IPS DF 4.7 (cell line): ENCODE results near the gene MAGEA1.
"Not testable (repeated sequence)": the region's sequence is repeated elsewhere in the genome, so short reads cannot be mapped to it uniquely, and the experiment has no call there.

Source experiments
- DNase-seq: peaks from one replicate; pipeline ENCODE4 v3.0.0-alpha.2; 2013; ENCODE audit warnings: low spot score; ENCODE audit errors: extremely low read depth

The MAGEA1 gene, protein sequence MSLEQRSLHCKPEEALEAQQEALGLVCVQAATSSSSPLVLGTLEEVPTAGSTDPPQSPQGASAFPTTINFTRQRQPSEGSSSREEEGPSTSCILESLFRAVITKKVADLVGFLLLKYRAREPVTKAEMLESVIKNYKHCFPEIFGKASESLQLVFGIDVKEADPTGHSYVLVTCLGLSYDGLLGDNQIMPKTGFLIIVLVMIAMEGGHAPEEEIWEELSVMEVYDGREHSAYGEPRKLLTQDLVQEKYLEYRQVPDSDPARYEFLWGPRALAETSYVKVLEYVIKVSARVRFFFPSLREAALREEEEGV

DNA sequence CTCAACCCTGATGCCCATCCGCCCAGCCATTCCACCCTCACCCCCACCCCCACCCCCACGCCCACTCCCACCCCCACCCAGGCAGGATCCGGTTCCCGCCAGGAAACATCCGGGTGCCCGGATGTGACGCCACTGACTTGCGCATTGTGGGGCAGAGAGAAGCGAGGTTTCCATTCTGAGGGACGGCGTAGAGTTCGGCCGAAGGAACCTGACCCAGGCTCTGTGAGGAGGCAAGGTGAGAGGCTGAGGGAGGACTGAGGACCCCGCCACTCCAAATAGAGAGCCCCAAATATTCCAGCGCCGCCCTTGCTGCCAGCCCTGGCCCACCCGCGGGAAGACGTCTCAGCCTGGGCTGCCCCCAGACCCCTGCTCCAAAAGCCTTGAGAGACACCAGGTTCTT, at the start of gene MAGEA1:
Gene MAGEA1 (plus strand): TSS at position 154 of the 400 bp plus-strand sequence. CDS start 3,106 bp downstream, outside the sequence.
- DNase-seq = no peak

DNA sequence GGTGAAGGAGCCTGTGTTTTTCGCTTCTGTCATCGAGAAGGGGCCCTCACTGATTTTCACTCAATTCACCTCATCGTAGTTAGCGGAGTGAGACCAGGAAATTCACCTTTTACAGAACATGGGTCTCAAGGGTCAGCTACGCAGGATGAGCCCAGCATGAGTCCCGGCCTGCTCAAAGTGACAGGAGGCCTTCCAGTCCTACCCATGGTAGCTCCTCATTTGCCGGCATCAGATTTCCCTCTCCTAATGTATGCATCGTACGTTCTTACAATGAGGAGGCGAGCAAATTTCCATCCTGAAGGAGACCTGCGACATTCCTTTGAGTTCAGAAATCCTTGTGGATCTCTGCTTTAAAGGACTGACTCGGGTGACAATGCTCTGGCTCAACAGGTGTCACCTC, 46.2 kb upstream of the MAGEA1 start:
- DNase-seq = not testable (repeated sequence)

DNA sequence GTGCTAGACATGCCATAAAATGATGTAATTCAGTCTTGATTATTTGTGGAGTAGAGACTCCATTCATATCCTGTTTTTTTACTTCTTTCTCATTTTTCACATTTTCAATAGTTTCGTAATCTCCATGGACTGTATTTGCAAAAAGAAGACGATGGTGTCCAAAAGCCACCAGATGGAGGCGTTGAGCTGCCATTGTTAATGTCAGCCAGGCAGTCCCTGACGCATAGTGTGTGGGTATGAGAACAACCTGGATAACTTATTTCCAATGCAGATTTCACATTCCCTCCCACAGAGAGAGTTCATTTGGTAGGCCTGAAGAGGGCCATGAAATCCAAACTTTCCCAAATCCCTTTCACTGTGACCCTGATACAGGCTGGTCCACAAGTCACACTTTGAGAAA, 40.0 kb upstream of the MAGEA1 start:
- not testable (repeated sequence) for DNase-seq

DNA sequence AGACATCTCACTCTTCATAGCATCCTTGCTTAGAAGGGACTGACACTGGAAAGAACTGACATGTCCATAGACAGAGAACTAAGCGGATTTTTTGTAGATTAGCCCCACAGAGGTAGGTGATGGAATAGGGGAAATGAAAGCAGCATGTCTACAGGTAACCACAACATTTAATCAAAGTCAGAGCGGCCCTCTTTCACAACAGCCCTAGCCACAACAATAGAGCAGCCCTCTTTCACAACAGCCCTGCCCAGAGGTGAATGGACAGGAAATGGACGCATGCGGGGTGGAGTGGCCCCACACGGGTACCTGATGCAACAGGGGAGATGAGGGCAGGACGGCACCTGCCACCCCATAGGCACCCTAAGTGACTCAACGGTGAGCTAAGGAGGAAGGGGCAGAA, 32.8 kb upstream of the MAGEA1 start:
- not testable (repeated sequence) for DNase-seq

DNA sequence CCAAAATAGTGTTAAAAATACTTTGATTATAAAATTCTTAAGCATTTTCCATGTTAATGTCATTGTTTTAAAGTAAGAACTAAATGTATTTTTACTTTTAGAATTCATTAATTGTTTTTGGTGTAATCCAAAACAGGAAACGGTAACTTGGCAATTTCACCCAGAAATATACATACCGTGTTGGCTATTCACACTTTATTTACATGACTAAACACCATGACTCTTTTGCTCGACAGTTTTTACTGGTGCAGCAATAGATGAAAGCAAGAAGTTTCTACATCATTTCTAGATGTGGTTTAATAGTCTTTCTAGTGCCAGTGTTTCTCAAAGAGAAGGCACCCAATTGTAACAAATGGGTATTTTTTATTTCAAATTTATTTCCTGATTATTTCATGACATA, 25.6 kb upstream of the MAGEA1 start:
- no peak for DNase-seq

DNA sequence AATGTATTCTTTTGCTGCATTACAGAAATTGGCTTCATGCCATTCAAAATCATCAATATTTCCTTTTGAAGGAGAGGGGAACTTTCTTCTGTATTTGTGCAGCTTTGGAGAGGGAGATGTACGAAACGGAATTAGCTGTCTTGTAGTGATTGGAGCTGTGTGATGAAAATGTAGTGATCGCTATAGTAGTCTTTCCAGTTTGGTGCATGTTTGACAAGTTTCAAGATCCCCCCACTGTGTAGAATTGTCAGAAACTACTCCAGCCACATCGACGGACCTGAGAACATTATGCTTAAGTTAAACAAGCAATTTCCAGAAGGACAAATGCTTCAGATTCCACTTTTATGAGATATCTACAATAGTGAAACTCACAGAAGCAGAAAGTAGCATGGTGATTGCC, 21.6 kb upstream of the MAGEA1 start:
- no peak for DNase-seq

DNA sequence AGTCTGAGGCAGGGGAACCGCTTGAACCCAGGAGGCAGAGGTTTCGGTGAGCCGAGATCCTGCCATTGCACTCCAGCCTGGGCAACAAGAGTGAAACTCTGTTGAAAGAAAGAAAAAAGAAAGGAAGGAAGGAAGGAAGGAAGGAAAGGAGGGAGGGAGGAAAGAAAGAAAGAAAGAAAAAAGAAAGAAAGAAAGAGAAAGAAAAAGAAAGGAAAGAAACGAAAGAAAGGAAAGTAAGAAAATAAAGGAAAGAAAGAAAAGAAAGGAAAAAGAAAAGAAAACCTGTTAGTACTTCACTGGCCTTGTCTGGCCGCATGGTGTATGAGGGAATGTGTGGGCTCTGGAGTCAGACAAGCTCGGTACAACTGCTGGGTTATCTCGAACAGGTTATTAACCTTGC, 20.8 kb upstream of the MAGEA1 start:
- no peak for DNase-seq

DNA sequence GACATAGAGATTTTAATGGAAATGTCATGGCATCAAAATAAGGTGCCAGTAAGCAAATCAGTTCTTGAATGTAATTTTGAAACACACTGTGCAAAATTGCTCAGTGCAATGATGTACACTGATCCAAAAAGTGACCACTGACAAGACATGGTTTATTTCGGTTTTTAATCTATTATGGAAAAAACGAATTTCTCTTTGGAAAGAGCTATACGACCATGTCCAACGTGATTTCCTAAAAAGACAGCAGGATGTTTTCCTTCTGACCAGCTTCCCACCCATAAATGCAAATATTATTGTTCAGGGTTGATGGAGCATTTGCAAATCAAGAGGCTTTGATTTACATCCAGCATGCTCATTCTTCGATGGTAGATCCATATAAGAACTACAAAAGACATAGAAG, 17.1 kb upstream of the MAGEA1 start:
- DNase-seq = no peak

DNA sequence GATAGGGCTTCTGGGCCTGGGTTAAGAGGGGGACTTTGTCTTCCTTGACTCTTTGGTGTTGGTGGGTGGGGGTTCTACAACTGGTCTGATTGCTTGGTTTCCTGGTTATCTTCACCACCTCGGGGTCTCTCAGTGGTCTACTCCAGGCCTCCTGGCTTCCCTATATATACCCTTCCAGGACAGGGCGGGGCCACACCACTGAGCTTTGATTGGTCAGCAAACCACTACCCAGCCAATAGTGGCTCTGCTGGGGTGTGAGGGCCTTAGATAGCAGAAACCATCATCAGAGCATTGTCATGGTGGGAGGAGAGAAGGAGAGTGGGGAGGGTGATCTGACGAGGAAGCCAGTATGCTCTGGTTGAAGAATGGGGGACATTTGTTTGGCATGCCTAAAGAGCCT, 14.4 kb upstream of the MAGEA1 start:
- DNase-seq = no peak

DNA sequence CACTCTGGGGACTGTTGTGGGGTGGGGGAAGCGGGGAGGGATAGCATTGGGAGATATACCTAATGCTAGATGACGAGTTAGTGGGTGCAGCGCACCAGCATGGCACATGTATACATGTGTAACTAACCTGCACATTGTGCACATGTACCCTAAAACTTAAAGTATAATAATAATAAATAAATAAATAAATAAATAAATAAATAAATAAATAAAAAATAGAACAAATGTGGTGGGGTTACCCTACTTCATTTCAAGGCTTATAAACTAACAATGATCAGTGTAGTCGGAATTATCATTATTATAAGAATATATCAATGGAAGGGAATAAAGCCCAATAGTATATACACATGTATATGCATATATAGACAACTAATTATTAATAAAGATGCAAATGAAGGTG, 10.7 kb upstream of the MAGEA1 start:
- DNase-seq = not testable (repeated sequence)

DNA sequence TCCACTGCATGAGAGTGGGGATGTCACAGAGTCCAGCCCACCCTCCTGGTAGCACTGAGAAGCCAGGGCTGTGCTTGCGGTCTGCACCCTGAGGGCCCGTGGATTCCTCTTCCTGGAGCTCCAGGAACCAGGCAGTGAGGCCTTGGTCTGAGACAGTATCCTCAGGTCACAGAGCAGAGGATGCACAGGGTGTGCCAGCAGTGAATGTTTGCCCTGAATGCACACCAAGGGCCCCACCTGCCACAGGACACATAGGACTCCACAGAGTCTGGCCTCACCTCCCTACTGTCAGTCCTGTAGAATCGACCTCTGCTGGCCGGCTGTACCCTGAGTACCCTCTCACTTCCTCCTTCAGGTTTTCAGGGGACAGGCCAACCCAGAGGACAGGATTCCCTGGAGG, 2.7 kb downstream of the MAGEA1 start:
- no peak for DNase-seq

DNA sequence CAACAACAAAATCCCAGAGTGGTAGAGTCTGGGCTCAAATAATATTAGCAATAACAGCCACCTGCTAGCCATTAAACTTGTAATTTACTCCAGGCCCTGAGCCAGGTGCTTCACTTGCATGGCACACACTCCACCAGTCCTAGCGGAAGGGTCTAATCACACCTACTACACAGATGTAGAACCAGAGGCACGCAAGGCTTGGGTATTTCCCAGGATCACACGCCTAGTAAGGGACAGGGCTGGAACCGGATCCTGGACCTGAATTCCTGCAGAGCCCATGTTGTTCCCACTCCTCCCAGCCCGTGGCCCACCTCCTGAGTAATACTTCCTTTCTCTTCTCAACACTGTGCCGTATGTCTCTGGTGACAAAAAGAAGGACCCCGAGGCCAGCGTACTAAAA, 5.7 kb downstream of the MAGEA1 start:
- DNase-seq = no peak

DNA sequence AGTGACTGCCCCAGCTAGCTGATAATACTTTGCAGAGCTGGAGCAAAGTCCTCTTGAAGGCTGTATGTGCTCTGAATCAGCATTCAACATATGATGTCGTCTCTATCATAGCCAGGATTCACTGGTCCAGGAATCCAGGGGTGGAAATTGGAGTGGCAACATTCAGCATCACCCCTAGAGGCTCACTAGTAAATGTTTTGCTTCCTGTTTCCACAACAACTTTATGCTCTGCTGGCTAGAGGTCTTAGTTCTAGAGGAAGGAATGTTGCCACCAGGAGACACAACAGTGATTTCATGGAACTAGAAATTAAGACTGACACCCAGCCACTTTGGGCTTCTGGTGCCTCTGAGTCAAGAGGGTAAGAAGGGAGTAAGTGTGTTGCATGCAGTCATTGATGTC, 11.3 kb downstream of the MAGEA1 start:
- no peak for DNase-seq

DNA sequence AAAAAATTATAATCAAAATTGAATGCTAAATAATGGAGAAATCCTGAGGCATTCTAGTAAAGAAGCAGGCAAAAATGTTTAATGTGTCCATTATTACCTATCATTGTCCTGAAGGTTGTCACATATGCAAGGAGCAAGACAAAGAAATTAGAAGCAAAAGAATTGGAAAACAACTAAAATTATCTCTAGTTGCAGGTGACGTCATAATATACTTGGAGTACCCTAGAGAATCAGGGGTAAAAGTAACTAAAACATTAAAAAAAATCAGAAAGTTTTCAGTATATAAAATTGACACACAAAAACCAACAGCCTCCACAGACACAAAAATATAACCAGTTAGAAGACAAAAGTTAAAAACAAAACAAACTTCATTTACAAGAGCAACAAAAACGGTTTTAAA, 21.4 kb downstream of the MAGEA1 start:
- DNase-seq = no peak

DNA sequence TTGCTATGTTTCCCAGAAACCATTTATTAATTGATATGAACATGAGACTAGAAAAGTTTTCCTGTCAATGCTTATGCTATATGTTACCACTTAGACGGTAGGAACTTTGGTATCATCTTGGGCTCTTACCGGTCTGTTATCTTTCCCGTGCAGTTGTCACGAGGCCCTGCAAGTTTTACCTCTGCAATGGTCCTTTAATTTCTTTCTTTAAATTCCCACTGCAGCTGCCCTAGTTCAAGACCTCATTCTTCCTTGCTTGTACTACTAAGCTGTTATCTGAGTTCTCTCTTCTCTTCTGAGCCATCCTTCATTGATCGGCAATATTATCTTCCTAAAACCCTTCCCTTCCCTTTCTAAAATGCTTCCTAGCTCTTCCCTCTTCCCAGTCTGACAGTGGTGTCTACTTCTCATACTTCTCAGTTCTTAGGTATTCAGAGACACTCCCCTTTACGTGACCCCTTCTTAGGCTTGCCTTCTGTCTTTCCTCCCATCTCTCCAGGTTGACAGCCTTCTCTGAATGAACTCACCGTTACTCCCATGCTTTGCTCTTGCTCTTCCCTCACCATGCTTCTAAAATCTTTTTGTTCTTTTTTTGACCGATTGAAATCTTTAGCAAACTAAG, 27.5 kb downstream of the MAGEA1 start:
- DNase-seq = no peak

DNA sequence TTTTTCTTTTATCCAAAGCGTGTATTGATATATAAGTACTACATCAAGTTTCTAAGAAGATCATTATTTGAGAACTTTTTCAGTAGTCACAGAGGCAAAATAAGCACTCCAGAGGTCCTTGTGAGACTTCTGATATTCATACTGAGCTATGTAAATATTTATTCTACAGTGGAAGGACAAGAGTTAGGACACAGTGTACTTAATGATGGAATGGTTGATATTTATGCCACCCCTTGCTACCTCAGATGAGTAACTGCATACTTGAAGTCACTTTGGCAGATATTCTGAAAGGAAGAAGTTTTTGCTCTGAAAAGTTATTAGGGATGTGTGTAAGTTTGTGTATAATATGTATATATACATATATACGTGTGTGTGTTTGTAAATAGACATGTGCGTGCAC, 30.3 kb downstream of the MAGEA1 start:
- no peak for DNase-seq

DNA sequence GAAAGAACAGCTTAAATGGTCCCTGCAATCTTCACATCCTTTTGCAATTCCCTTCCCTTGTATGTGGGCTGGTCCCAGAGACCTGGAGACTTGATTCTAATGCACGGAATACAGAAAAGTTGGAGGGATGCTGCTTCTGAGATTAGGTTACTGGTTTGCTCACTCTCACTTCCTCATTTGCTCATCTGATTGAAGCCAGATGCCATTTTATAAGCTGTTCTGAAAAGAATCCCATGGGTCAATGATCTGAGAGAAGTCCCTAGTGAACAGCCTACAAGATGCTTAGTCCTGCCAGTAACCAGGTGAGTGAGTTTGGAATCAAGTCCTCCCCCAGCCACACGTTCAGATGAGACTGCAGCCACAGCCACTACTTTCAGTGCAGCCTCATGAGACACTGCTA, 35.9 kb downstream of the MAGEA1 start:
- DNase-seq = no peak

DNA sequence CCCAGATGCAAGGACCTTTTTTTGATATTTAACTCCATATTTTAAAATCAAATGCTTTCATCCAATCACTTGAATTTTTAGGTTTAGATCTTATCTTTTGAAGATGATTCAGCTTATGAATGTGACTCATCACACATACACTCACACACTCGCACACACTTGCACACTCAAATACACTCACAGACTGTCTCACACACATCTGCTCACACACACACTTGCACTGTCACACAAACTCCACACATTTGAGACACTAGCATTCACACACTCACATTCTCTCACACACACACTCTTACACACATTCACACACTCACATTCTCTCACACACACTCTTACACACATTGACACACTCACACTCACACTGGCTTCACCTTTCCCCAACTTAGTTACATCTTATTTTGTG, 37.8 kb downstream of the MAGEA1 start:
- DNase-seq = no peak

DNA sequence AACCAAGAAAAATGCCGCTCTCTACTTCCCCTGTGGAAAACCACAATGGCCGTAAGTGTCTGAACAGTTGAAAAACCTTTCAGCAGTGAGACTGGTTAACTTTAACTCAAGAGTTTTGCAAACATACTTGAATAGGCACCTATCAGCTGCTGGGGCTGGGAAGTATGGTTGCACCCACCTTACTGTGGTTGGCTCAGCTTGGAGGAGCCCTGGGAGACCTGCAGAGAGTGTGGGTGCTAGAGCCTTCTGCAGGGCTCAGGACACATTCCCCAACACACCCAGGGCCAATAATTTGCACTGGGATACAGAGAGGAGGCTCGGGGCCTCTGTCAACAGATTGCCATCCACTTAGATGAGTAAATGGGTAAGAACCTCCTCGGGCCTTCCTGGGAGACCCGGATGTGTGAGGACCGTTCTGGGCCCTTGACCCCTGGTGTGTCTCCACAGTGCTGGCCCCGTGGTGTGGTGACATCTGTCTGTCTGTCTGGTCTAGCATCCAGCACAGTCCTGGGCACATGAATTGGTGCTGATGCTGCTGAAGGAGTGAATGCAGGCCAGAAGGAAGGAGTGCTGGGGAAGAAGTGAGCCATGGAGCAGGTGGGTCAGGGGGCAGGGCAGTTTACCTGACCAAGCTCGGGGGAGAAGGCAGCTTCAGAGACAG, 46.5 kb downstream of the MAGEA1 start:
- DNase-seq = no peak

DNA sequence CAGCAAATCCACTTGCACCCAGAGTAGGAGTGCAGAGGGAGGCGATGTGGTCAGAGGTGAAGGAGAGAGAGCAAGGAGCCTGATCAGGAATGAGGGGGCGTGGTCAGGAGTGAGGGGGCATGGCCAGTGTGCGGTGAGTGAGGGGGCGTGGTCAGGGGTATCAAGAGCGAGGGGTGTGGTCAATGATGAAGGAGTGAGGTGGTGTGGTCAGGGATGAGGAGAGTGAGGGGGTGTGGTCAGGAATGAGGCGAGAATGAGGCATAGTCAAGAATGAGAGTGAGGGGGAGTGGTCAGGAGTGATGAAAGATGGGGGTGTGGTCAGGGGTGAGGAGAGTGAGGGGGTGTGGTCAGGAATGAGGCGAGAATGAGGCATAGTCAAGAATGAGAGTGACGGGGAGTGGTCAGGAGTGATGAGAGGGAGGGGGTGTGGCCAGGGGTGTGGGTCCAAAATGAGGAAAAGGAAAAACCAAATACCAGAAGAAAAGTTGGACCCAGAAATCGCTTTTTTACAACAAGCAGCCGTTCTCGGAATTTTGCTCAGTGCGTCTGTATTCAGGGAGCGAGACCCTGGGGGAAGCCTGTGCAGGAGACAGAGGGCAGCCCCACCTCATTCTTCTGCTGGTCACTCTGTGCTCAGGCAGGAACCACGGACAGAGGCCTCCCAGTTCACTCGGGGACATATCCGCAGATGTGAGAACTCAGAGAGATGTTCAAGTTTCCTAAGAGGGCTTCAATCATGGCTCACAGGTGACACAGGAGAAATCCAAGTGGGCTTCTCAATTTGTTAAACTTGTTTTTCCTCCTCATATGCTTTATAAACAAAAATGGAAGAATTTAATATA, 47.5 kb downstream of the MAGEA1 start:
- peak; percentile 75 for DNase-seq
